Measurements from ENCODE around the gene PCSK4. TPM values are rescaled to one million over a fixed set of nuclear protein-coding genes. Genes with fewer than 3 reads are reported as not detected.
"Not testable (repeated sequence)": the region's sequence is repeated elsewhere in the genome, so short reads cannot be mapped to it uniquely, and the experiment has no call there.

Gene PCSK4
- total RNA-seq, 1 donor from 2014 or later, result 1.3 TPM

- TF ChIP-seq CTCF (IDR thresholded peaks at IDR 0.05; ENCODE audit: borderline replicate concordance), result no peak
- no peak for DNase-seq
- H3K27ac ChIP-seq (replicated peaks), result no peak overlapping the region
- H3K36me3 ChIP-seq, result no peaks in the 10 kb centered on the region
- no peak overlapping the region for H3K4me3 ChIP-seq
- intact Hi-C loops (cut with micrococcal nuclease), result no loop called here
- no peaks in the 10 kb centered on the region for H3K4me1 ChIP-seq
- no peaks in the 10 kb centered on the region for H3K9me3 ChIP-seq (replicated peaks)
- H3K27me3 ChIP-seq (ENCODE audit: low read depth), result peaks cover 77% of the 10 kb centered on the region
Observed at GRCh38 chr19:1532003-1532402, 41.9 kb upstream of the PCSK4 start.

- TF ChIP-seq CTCF (IDR thresholded peaks at IDR 0.05; ENCODE audit: borderline replicate concordance), result no peak
- Histone ChIP-seq H3K9me3 (replicated peaks) (no peaks in the 10 kb centered on the region), H3K4me1 (no peaks in the 10 kb centered on the region), H3K27ac (replicated peaks) (no peak overlapping the region), H3K27me3 (ENCODE audit: low read depth) (peaks cover 80% of the 10 kb centered on the region), H3K4me3 (no peak overlapping the region), H3K36me3 (no peaks in the 10 kb centered on the region)
- intact Hi-C loops (cut with micrococcal nuclease), result no loop called here
- DNase-seq, result no peak
Observed at GRCh38 chr19:1531587-1531986, 41.4 kb upstream of the PCSK4 start.

DNA sequence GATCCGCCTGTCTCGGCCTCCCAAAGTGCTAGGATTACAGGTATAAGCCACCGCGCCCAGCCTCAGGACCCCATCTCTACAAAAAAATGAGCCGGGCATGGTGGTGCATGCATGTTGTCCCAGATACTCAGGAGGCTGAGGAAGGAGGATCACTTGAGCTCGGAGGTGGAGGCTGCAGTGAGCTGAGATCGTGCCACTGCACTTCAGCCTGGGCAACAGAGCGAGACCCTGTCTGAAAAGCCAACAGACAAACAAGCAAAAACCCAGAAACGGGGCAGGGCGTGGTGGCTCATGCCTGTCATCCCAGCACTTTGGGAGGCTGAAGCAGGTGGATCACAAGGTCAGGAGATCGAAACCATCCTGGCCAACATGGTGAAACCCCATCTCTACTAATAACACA lies 40.7 kb upstream of the PCSK4 start:
- DNase-seq; intact Hi-C loops (cut with micrococcal nuclease): not testable (repeated sequence)
- peaks cover 86% of the 10 kb centered on the region for H3K27me3 ChIP-seq (ENCODE audit: low read depth)

GRCh38 chr19:1529430-1529816 lies 39.3 kb upstream of the PCSK4 start:
- peaks cover 90% of the 10 kb centered on the region for H3K27me3 ChIP-seq (ENCODE audit: low read depth)
- intact Hi-C loops (cut with micrococcal nuclease), result no loop called here

More for the DNA sequence above, 40.7 kb upstream of the PCSK4 start:
- H3K9me3 ChIP-seq (replicated peaks); H3K27ac ChIP-seq (replicated peaks); H3K4me1 ChIP-seq; H3K4me3 ChIP-seq; H3K36me3 ChIP-seq: not testable (repeated sequence)

GRCh38 chr19:1528596-1529429 lies 38.7 kb upstream of the PCSK4 start:
- peaks cover 95% of the 10 kb centered on the region for H3K27me3 ChIP-seq (ENCODE audit: low read depth)
- peaks cover 4% of the 10 kb centered on the region for H3K4me1 ChIP-seq
- H3K4me3 ChIP-seq, result no peak overlapping the region
- intact Hi-C loops (cut with micrococcal nuclease), result no loop called here
- H3K27ac ChIP-seq (replicated peaks), result no peak overlapping the region
- H3K36me3 ChIP-seq, result no peaks in the 10 kb centered on the region
- DNase-seq, result no peak
- no peaks in the 10 kb centered on the region for H3K9me3 ChIP-seq (replicated peaks)
- TF ChIP-seq CTCF (IDR thresholded peaks at IDR 0.05; ENCODE audit: borderline replicate concordance), result no peak

More at GRCh38 chr19:1529430-1529816, 39.3 kb upstream of the PCSK4 start:
- DNase-seq, result no peak
- no peak for TF ChIP-seq CTCF (IDR thresholded peaks at IDR 0.05; ENCODE audit: borderline replicate concordance)
- H3K4me3 ChIP-seq, result no peak overlapping the region
- no peaks in the 10 kb centered on the region for H3K9me3 ChIP-seq (replicated peaks)
- no peaks in the 10 kb centered on the region for H3K4me1 ChIP-seq
- H3K27ac ChIP-seq (replicated peaks), result no peak overlapping the region
- no peaks in the 10 kb centered on the region for H3K36me3 ChIP-seq

GRCh38 chr19:1527650-1528309 lies 37.6 kb upstream of the PCSK4 start:
- Histone ChIP-seq H3K4me3 (no peak overlapping the region), H3K4me1 (peaks cover 4% of the 10 kb centered on the region), H3K27ac (replicated peaks) (no peak overlapping the region), H3K27me3 (ENCODE audit: low read depth) (peaks cover 95% of the 10 kb centered on the region), H3K36me3 (no peaks in the 10 kb centered on the region), H3K9me3 (replicated peaks) (no peaks in the 10 kb centered on the region)
- TF ChIP-seq CTCF (IDR thresholded peaks at IDR 0.05; ENCODE audit: borderline replicate concordance), result no peak
- intact Hi-C loops (cut with micrococcal nuclease), result no loop called here
- DNase-seq, result no peak

Data from left ventricle myocardium inferior (tissue), 1 donor.